Activated T-cell treated with anti-CD3 and anti-CD28 coated beads, Interleukin-2, amount 50 U/mL, for 24 hours (primary cell): ENCODE measurements around the gene HYLS1.
A peak's percentile ranks its signal among the peaks of the same experiment; 100 is the strongest.

Experiments used
- DNase-seq: peaks from one replicate; pipeline ENCODE4 v3.0.0-alpha.2; 2020
- H3K27ac Mint-ChIP-seq: 2 replicates; pipeline ENCODE4 v1.8.0; 2020; ENCODE audit warnings: mild to moderate bottlenecking, mixed read lengths
- H3K27me3 Mint-ChIP-seq: 2 replicates; pipeline ENCODE4 v1.8.0; 2020; ENCODE audit warnings: mixed read lengths
- H3K36me3 Mint-ChIP-seq: 2 replicates; pipeline ENCODE4 v1.8.0; 2020; ENCODE audit warnings: low read depth, mixed read lengths
- H3K4me1 Mint-ChIP-seq: 2 replicates; pipeline ENCODE4 v1.8.0; 2020; ENCODE audit warnings: low read depth, mixed read lengths
- H3K4me3 Mint-ChIP-seq: 2 replicates; pipeline ENCODE4 v1.8.0; 2020; ENCODE audit warnings: mild to moderate bottlenecking, moderate library complexity, mixed read lengths
- H3K9me3 Mint-ChIP-seq: 2 replicates; pipeline ENCODE4 v1.8.0; 2020; ENCODE audit warnings: mixed read lengths

HYLS1 gene

GRCh38 chr11:125935056-125935455 is 47.6 kb downstream of the HYLS1 start:
- Mint-ChIP-seq H3K4me3 (no peak overlapping the region), H3K4me1 (peaks cover 13% of the 10 kb centered on the region), H3K36me3 (no peaks in the 10 kb centered on the region), H3K27me3 (peaks cover 9% of the 10 kb centered on the region), H3K27ac (no peak overlapping the region), H3K9me3 (no peaks in the 10 kb centered on the region)
- no peak for DNase-seq

GRCh38 chr11:125935618-125936199 is 48.2 kb downstream of the HYLS1 start:
- Mint-ChIP-seq H3K9me3 (no peaks in the 10 kb centered on the region), H3K36me3 (no peaks in the 10 kb centered on the region), H3K4me3 (no peak overlapping the region), H3K27ac (no peak overlapping the region), H3K4me1 (peaks cover 13% of the 10 kb centered on the region), H3K27me3 (peaks cover 4% of the 10 kb centered on the region)
- DNase-seq: no peak

- H3K36me3 Mint-ChIP-seq: no peaks in the 10 kb centered on the region
- H3K27me3 Mint-ChIP-seq: peaks cover under 1% of the 10 kb centered on the region
- no peak overlapping the region for H3K27ac Mint-ChIP-seq
- no peaks in the 10 kb centered on the region for H3K9me3 Mint-ChIP-seq
- peaks cover 10% of the 10 kb centered on the region for H3K4me1 Mint-ChIP-seq
- DNase-seq: no peak
- H3K4me3 Mint-ChIP-seq: no peak overlapping the region
Observed at GRCh38 chr11:125938418-125938817, 51.0 kb downstream of the HYLS1 start.

GRCh38 chr11:125939081-125939521 is 51.6 kb downstream of the HYLS1 start:
- H3K9me3 Mint-ChIP-seq: no peaks in the 10 kb centered on the region
- H3K4me3 Mint-ChIP-seq: no peak overlapping the region
- H3K4me1 Mint-ChIP-seq: peaks cover 9% of the 10 kb centered on the region
- no peak for DNase-seq
- no peaks in the 10 kb centered on the region for H3K36me3 Mint-ChIP-seq
- H3K27ac Mint-ChIP-seq: no peak overlapping the region
- H3K27me3 Mint-ChIP-seq: no peaks in the 10 kb centered on the region

GRCh38 chr11:125940145-125940544 is 52.7 kb downstream of the HYLS1 start:
- Mint-ChIP-seq H3K4me1 (peaks cover 9% of the 10 kb centered on the region), H3K27me3 (no peaks in the 10 kb centered on the region), H3K4me3 (no peak overlapping the region), H3K36me3 (no peaks in the 10 kb centered on the region), H3K27ac (no peak overlapping the region), H3K9me3 (no peaks in the 10 kb centered on the region)
- no peak for DNase-seq

- Mint-ChIP-seq H3K4me3 (no peak overlapping the region), H3K27me3 (no peaks in the 10 kb centered on the region), H3K9me3 (no peaks in the 10 kb centered on the region), H3K27ac (no peak overlapping the region), H3K36me3 (no peaks in the 10 kb centered on the region), H3K4me1 (peaks cover 9% of the 10 kb centered on the region)
- DNase-seq: no peak
Observed at GRCh38 chr11:125941267-125941618, 53.8 kb downstream of the HYLS1 start.

GRCh38 chr11:125941619-125942611 is 54.4 kb downstream of the HYLS1 start:
- no peak overlapping the region for H3K27ac Mint-ChIP-seq
- no peak overlapping the region for H3K4me3 Mint-ChIP-seq
- H3K27me3 Mint-ChIP-seq: no peaks in the 10 kb centered on the region
- no peaks in the 10 kb centered on the region for H3K9me3 Mint-ChIP-seq
- peaks cover 9% of the 10 kb centered on the region for H3K4me1 Mint-ChIP-seq
- peak; percentile 65 for DNase-seq
- H3K36me3 Mint-ChIP-seq: no peaks in the 10 kb centered on the region

- Mint-ChIP-seq H3K4me1 (peaks cover 9% of the 10 kb centered on the region), H3K27ac (no peak overlapping the region), H3K27me3 (no peaks in the 10 kb centered on the region), H3K36me3 (no peaks in the 10 kb centered on the region), H3K4me3 (no peak overlapping the region), H3K9me3 (no peaks in the 10 kb centered on the region)
- no peak for DNase-seq
Observed at GRCh38 chr11:125942771-125943428, 55.4 kb downstream of the HYLS1 start.

- Mint-ChIP-seq H3K27ac (no peak overlapping the region), H3K4me3 (no peak overlapping the region), H3K9me3 (no peaks in the 10 kb centered on the region), H3K4me1 (peaks cover 5% of the 10 kb centered on the region), H3K27me3 (no peaks in the 10 kb centered on the region), H3K36me3 (no peaks in the 10 kb centered on the region)
- DNase-seq: no peak
Observed at GRCh38 chr11:125943661-125944349, 56.3 kb downstream of the HYLS1 start.

GRCh38 chr11:125944350-125945010 is 57.0 kb downstream of the HYLS1 start:
- Mint-ChIP-seq H3K36me3 (no peaks in the 10 kb centered on the region), H3K9me3 (no peaks in the 10 kb centered on the region), H3K27me3 (no peaks in the 10 kb centered on the region), H3K4me1 (peaks cover 5% of the 10 kb centered on the region), H3K4me3 (no peak overlapping the region), H3K27ac (no peak overlapping the region)
- no peak for DNase-seq

- no peak for DNase-seq
- no peaks in the 10 kb centered on the region for H3K9me3 Mint-ChIP-seq
- peaks cover 5% of the 10 kb centered on the region for H3K4me1 Mint-ChIP-seq
- no peaks in the 10 kb centered on the region for H3K27me3 Mint-ChIP-seq
- no peak overlapping the region for H3K27ac Mint-ChIP-seq
- H3K36me3 Mint-ChIP-seq: no peaks in the 10 kb centered on the region
- no peak overlapping the region for H3K4me3 Mint-ChIP-seq
Observed at GRCh38 chr11:125945011-125945796, 57.7 kb downstream of the HYLS1 start.

GRCh38 chr11:125945797-125946520 is 58.5 kb downstream of the HYLS1 start, which contains the start of gene VSIG10L2:
Gene VSIG10L2, plus strand, starts transcription at chr11:125946044. Its CDS starts 12 bp downstream, at chr11:125946056.
- Mint-ChIP-seq H3K36me3 (no peaks in the 10 kb centered on the region), H3K9me3 (no peaks in the 10 kb centered on the region)

More at GRCh38 chr11:125945797-125946520, 58.5 kb downstream of the HYLS1 start, which contains the start of gene VSIG10L2:
- Mint-ChIP-seq H3K27me3 (no peaks in the 10 kb centered on the region), H3K27ac (no peak within 1 kb of the TSS), H3K4me1 (peaks cover 5% of the 10 kb centered on the region), H3K4me3 (no peak within 1 kb of the TSS)
- DNase-seq: no peak
